CD4-positive, alpha-beta T cell treated with Interleukin-4 for 4 hours (primary cell): Measurements from ENCODE around the gene HYCC1.
"Not testable (repeated sequence)": the region's sequence is repeated elsewhere in the genome, so short reads cannot be mapped to it uniquely, and the experiment has no call there.

Experiments used
- DNase-seq: peaks from one replicate; pipeline ENCODE4 v3.0.0-alpha.2; 2020

HYCC1 gene

GRCh38 chr7:23013715-23014649, at the start of gene HYCC1:
Gene HYCC1 (minus strand): TSS chr7:23014130. CDS start chr7:22991111, 23,019 bp downstream.
- peak; percentile 99 for DNase-seq

GRCh38 chr7:23062452-23062851, 48.5 kb upstream of the HYCC1 start:
- DNase-seq: no peak

DNA sequence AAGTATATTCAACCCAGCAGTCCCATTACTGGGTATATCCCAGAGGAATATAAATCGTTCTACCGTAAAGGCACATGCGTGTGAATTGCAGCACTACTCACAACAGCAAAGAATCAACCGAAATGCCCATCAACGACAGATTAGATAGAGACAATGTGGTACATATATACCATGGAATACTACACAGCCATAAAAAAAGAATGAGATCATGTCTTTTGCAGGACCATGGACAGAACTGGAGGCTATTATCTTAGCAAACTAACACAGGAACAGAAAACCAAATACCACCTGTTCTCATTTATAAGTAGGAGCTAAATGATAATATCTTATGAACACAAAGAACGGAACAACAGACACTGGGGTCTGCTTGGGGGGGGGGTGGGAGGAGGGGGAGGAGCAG, 47.4 kb upstream of the HYCC1 start:
- DNase-seq: no peak

- DNase-seq: no peak
Observed at GRCh38 chr7:23058408-23059096, 44.6 kb upstream of the HYCC1 start.

DNA sequence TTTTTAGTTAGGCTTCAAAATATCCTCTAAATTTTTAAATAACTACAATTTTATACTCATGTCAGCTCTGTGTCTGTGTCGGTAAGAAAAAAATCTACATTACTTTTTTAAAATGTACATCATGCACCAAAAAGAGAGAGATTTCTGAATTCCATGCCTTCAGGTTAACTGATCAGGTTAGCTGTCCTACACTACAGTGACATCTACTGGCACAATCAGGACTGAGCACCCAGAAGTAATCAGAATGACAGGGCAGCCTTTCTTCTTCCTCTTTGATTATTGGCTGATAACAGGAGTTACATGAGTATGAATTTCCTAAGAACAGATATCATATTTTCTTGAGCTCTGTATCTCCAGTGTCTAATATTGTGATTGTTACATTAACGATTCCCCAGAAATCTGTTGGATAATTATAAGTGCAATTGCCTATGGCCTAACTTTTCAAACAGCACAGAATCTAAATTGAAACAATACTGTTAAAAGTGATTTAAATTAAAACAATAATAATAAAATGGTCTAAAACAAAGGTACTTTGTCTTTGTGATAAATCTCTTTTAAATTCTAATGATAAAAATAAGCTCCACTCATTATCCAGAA, 41.8 kb upstream of the HYCC1 start:
- DNase-seq: peak; percentile 77

DNA sequence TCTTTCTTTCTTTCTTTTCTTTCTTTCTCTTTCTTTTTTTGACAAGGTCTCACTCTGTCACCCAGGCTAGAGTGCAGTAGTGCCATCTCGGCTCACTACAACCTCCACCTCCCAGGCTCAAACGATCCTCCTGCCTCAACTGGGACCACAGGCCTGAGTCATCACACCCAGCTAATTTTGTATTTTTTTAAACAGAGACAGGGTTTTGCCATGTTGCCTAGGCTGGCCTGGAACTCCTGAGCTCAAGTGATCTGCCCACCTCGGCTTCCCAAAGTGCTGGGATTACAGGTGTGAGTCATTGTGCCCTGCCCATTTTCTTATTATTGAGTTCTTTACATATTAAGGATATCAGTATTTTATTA, 37.2 kb upstream of the HYCC1 start:
- not testable (repeated sequence) for DNase-seq

- not testable (repeated sequence) for DNase-seq
Observed at GRCh38 chr7:23046336-23046735, 32.4 kb upstream of the HYCC1 start.

- not testable (repeated sequence) for DNase-seq
Observed at GRCh38 chr7:23045086-23045485, 31.2 kb upstream of the HYCC1 start.

GRCh38 chr7:23044581-23044980, 30.7 kb upstream of the HYCC1 start:
- DNase-seq: no peak

- no peak for DNase-seq
Observed at GRCh38 chr7:23043441-23043840, 29.5 kb upstream of the HYCC1 start.

- not testable (repeated sequence) for DNase-seq
Observed at GRCh38 chr7:23039674-23040073, 25.7 kb upstream of the HYCC1 start.

DNA sequence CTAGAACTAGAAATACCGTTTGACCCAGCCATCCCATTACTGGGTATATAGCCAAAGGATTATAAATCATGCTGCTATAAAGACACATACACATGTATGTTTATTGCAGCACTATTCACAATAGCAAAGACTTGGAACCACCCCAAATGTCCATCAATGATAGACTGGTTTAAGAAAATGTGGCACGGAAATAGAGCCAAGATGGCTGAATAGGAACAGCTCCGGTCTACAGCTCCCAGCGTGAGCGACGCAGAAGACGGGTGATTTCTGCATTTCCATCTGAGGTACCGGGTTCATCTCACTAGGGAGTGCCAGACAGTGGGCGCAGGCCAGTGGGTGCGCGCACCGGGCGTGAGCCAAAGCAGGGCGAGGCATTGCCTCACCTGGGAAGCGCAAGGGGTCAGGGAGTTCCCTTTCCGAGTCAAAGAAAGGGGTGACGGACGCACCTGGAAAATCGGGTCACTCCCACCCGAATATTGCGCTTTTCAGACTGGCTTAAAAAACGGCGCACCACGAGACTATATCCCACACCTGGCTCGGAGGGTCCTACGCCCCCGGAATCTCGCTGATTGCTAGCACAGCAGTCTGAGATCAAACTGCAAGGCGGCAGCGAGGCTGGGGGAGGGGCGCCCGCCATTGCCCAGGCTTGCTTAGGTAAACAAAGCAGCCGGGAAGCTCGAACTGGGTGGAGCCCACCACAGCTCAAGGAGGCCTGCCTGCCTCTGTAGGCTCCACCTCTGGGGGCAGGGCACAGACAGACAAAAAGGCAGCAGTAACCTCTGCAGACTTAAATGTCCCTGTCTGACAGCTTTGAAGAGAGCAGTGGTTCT, 21.8 kb upstream of the HYCC1 start:
- not testable (repeated sequence) for DNase-seq

DNA sequence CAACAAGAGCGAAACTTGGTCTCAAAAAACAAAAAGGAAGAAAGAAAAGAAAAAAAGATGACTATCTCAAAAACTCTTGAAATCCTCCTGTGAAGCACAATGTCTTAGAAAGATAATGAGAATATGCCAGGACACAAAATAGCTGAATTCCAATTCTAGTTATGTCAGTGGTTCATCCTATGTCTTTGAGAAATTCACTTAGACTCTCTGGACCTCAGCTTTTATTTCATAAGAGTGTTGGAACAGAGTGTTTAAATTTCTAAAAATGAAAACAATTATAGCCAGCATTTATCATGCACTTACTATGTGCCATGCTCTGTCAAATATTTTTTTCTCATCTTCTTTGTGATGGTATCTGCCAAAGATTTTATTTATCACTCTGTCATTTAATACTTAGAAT, 13.3 kb upstream of the HYCC1 start:
- no peak for DNase-seq

- no peak for DNase-seq
Observed at GRCh38 chr7:23026164-23026563, 12.2 kb upstream of the HYCC1 start.

DNA sequence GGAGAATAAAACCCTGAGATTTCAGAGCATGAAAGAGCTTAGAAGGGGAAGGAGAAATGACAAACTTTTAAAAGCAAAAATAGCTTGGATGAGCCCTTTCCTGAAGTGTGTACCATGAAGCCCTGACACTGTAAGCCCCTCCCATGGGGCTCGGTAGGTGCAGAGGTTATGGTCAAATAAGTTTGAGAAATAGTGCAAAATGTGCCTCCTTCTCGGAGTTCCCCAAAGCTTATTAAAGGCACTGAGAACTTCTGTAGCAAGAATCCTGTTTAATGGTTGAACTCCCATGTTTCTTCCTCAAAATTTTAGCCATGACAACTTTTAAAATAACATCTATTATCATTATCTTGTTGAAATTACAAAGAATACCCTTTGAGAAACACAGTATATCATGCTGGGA, 10.5 kb upstream of the HYCC1 start:
- no peak for DNase-seq

GRCh38 chr7:23022851-23023250, 8.9 kb upstream of the HYCC1 start:
- no peak for DNase-seq

- no peak for DNase-seq
Observed at GRCh38 chr7:23022258-23022769, 8.4 kb upstream of the HYCC1 start.

DNA sequence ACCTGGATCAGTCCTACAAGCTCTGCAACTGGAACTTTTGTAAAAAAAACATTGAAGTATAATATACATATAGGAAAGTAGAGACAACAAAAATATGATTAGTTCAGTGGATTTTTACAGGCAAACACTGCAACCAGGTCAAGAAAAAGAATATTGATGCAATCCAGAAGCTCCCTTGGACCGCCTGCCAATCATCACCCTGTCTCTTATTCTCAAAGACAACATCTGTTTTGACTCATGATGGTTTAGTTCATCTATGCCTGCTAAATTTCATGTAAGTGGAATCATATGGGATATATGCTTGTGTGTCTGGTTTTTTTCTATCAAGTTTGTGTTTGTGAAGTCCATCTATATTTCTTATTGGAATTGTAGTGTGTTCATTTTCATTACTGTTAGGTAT, 7.7 kb upstream of the HYCC1 start:
- no peak for DNase-seq

DNA sequence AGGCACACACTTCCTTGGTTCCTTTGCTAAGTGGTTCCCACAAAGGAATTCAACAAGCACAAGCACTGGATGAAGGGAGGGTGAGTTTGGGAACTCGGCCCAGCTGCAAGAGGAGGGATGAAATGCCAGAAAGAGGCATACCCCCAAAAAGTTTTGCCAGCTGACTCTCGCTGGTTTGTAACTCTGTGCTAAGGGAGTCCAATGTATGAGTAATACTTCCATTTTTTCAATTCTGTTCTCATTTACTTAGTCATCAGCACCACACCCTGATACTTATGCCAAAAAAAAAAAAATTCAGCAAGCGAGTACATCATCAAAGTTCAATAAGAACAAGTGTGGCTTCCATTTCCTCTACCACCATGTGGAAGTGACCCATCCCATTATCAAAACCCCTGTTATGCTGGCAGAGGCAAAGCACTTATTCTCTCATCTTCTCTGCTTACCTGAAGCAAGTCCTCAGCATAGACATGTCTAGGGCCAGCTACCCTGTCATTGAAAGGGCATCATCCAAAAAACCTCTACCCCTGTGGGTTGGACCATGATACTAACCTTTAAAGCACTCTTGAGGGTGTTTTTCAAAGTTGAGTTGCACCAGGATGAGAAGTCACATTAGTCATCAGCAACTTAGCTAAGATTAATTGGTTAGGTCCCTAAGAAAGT, 6.9 kb upstream of the HYCC1 start:
- peak; percentile 51 for DNase-seq

- DNase-seq: no peak
Observed at GRCh38 chr7:23018750-23019149, 4.8 kb upstream of the HYCC1 start.

GRCh38 chr7:23017309-23017708, 3.4 kb upstream of the HYCC1 start:
- no peak for DNase-seq
